ENCODE measurements around the gene EPDR1.
"Not testable (repeated sequence)": the region's sequence is repeated elsewhere in the genome, so short reads cannot be mapped to it uniquely, and the experiment has no call there.

Gene EPDR1

GRCh38 chr7:37930226-37930948 is 9.9 kb downstream of the EPDR1 start:
- no peak for DNase-seq

DNA sequence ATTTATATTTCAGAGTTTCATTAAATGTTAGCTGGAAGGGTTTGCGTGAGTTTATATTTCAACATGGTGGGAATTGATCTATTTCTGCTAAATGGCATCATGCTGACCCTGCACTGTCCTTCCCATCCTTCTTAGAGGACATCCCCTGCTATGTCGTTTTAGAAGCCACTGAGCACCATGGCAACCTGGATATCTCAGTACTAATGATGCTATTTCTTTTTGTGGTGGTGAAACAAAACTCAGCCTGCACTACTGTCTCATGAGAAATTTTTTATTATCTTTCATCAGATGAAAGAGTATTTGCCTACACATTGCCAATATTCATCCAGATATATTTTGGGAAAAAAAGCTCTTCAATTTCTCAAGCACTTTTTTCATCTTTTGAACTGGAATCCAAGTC is 12.1 kb downstream of the EPDR1 start:
- DNase-seq = no peak

- DNase-seq = no peak
Observed at GRCh38 chr7:37933018-37933566, 12.7 kb downstream of the EPDR1 start.

DNA sequence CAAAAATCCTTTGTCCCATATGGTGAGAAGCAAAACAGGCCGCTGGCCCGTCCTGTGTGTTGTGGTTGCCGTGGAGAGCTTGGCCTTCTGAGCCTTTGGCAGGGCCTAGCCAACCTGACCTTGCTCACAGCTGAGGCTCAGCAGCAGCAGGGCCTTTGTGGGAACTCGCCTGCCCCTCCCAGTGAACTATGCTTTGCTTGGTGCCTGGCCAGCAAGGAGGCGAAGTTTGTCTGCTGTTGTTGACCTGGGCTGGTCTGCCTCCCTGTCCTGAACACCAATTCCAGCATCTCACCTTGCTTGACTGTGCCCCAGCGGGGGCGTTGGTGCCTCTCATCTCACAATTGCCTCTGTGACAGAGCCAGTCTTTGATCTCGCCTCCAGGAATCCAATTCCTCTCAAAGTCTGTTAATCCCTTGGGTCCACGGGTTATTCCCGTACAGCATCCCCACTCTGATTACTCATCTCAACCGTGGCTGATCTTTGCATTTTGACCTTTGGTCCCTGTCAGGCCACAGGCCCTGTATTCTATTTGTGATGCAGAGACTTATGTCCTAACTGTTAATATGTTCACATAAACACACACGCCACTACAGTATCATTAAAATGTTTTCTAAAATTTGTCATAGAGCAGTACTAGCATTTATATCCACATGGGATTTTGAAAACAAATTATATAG is 22.6 kb downstream of the EPDR1 start:
- DNase-seq = no peak

GRCh38 chr7:37943905-37944736 is 23.7 kb downstream of the EPDR1 start:
- DNase-seq = no peak

GRCh38 chr7:37944737-37945054 is 24.3 kb downstream of the EPDR1 start:
- DNase-seq = no peak

GRCh38 chr7:37945336-37945735 is 24.9 kb downstream of the EPDR1 start:
- no peak for DNase-seq

DNA sequence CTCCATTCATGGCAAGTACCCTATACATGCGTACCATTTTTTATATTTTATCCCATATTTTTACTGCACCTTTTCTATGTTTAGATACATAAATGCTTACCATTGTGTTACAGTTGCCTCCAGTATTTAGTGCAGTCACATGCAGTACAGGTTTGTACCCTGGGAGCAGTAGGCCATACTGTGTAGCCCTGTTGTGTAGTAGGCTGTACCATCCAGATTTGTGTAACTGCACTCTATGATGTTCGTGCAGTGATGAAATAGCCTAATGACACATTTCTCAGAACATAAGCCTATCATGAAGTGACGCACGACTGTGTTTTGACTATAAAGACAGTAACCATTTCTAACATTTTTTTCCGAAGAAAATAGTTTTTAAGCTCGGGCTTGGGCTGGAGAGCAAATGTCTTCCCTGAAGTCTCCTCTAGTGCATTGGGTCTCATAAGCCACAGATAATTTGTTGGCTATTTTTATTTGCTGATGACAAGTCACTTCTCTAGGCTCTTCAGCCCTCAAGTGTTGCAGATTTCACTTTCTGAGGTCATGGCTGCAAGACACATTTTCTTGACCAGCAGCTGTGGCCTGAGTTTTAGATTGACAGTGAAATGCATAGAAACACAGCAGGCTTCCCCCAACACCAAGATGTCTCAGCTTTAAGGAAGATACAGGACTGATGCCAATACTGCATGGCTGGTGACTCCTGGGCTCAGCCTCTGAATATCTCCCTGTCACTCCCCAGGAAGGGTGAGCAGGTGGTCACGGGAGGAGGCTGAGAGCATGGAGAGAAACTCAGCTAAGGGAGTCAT is 26.9 kb downstream of the EPDR1 start:
- no peak for DNase-seq

DNA sequence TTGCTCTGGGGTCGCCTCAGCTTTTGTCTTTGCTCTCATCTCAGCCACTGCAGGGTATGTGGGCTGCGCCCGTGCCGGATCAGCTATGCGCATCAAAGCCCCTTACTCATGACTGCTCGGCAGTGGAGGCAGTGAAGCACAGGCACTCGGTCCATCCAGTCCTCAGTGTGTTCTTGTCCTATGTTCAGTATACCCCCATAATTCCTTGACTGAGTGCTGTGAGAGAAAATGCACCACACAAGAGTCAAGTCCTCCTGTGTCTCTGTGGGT is 27.4 kb downstream of the EPDR1 start:
- DNase-seq = no peak

DNA sequence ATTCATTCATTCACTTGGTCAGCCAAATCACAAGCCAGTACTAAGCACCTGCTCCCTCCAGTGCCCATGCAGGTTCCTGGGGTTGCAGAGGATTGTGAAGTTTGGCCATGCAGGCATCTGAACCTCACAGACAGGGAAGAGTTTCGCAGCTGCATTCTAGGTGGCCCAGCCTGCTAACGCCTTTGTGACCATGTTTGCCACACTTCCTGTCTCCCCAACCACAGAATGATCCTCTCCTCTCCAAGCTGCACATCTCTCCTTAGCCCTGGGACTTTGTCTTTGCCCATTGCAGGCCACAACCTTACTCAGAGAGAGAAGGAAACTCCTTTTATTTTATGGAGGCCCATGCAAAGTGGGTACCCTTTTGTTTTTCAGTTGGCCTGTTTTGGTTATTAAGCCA is 31.8 kb downstream of the EPDR1 start:
- DNase-seq = no peak

- DNase-seq = not testable (repeated sequence)
Observed at GRCh38 chr7:37954217-37954616, 33.8 kb downstream of the EPDR1 start.

DNA sequence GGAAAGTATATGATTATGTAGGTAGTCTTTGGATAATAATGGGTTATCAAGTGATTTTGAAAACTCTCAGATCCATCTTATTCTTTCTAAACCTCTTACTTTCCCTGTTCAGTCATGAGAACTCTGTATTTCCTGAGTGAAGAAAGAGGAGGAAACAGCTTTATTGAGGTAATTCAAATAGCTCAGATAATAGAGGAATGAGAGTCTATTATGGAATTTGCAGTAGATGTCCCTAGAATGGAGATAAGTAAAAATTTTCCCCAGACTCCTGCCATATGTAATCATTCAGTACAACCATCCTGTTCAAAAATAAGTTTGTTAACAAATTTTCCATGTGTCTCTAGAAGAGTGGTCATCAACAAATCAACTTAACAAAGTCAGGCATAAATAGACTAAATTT is 36.4 kb downstream of the EPDR1 start:
- DNase-seq = no peak

DNA sequence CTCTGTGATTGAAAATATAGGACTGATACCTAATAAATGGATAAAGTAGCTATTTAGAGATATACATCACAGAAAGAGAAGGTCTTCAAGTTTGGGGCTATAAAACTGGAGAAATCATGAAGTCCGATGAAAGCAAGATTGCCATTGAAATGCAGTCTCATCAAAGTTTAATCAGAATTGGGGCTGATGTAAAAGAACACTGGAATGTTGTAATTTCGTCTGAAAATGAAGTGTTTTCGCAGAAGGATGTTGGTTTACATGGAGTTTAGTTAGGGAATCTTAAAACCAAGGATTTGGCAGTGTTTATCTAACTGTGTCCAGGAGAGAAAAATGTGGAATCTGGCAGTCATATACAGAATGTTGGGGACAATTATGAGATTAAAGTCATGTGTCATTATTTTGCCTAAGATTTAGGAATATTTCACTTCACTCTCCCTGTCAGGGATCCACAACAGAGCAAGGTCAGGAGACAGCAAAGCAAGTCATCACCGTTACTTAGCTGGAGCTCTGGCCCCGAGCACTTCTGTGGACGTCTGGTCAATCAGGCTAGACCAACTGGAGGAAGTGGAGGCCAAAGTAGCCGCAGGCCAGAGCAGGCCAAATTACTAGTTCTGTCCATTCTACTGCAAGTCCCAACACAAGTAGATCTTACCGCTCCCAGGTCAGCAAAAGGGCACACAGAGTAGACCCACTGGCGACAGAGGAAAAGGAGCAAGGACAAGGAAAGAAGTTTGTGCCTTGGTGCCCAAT is 37.0 kb downstream of the EPDR1 start:
- no peak for DNase-seq

- DNase-seq = no peak
Observed at GRCh38 chr7:37960483-37960882, 40.0 kb downstream of the EPDR1 start.

DNA sequence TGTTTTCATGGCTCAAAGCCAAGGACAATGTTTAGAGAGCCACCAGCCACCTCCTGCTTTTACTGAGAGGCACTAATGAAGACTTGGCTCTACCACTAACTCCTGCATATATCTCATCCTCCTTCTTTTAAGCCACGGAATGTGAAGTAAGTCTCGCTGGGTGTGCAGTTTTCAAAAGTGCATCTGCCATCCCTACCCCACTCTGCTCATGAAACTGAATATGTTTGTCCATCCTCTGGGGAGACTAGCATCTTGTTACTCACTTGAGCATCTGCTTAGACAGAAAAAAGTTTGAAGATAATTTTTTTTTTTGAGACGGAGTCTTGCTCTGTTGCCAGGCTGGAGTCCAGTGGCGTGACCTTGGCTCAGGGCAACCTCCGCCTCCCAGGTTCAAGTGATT is 40.8 kb downstream of the EPDR1 start:
- DNase-seq = no peak

GRCh38 chr7:37964196-37964595 is 43.8 kb downstream of the EPDR1 start:
- DNase-seq = no peak

DNA sequence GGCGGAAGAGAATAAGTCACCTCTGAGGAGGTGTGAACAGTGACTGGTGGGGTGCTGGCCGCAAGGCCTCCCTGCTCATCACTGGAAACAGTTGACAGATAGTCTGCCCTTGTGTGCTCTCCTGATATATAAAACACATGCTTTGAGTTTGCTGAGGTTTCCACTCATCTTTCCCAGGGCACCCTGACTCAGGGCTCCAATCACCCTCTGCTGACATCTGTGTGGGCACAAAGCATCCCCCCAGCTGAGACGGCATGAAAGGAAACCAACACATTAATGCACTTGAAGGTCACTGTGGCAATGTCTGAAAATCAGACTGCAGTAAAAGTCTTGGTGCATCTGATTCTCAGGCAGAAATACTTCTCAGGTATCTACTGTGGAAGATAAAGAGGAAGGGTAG is 49.8 kb downstream of the EPDR1 start:
- DNase-seq = no peak

DNA sequence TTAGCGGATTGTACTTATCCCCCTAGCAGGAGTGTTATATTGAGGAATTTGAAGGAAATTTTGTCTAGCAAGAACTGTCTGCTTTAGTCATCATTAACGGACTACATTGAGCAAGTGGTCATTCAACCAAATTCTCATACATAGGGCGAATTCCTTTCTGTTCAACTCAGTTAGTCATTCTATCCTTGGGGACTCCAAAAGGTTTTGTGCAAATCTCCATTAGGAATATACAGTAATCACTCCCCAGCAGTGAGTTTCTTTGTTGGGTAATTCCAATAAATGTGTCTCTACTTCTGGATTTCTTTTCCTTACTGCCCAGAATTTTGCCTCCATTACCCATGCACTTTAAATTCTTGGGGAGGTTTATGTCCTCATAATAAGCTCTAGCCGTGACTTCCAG is 51.1 kb downstream of the EPDR1 start:
- DNase-seq = no peak

GRCh38 chr7:37973915-37974314 is 53.5 kb downstream of the EPDR1 start:
- no peak for DNase-seq

GRCh38 chr7:37974711-37975110 is 54.3 kb downstream of the EPDR1 start:
- DNase-seq = no peak

- DNase-seq = no peak
Observed at GRCh38 chr7:37977243-37977642, 56.8 kb downstream of the EPDR1 start.

GRCh38 chr7:37981664-37982063 is 61.2 kb downstream of the EPDR1 start:
- no peak for DNase-seq

Data from inflammatory macrophage (primary cell).